ENCODE measurements around the gene ITPRIPL1.
"Not testable (repeated sequence)": the region's sequence is repeated elsewhere in the genome, so short reads cannot be mapped to it uniquely, and the experiment has no call there.

ITPRIPL1 gene, protein sequence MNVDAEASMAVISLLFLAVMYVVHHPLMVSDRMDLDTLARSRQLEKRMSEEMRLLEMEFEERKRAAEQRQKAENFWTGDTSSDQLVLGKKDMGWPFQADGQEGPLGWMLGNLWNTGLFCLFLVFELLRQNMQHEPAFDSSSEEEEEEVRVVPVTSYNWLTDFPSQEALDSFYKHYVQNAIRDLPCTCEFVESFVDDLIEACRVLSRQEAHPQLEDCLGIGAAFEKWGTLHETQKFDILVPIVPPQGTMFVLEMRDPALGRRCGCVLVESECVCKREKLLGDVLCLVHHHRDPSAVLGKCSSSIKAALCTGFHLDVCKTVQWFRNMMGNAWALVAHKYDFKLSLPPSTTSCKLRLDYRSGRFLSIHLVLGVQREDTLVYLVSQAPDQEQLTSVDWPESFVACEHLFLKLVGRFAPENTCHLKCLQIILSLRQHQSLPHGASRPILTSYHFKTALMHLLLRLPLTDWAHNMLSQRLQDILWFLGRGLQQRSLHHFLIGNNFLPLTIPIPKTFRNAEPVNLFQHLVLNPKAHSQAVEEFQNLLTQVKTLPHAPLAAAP

DNA sequence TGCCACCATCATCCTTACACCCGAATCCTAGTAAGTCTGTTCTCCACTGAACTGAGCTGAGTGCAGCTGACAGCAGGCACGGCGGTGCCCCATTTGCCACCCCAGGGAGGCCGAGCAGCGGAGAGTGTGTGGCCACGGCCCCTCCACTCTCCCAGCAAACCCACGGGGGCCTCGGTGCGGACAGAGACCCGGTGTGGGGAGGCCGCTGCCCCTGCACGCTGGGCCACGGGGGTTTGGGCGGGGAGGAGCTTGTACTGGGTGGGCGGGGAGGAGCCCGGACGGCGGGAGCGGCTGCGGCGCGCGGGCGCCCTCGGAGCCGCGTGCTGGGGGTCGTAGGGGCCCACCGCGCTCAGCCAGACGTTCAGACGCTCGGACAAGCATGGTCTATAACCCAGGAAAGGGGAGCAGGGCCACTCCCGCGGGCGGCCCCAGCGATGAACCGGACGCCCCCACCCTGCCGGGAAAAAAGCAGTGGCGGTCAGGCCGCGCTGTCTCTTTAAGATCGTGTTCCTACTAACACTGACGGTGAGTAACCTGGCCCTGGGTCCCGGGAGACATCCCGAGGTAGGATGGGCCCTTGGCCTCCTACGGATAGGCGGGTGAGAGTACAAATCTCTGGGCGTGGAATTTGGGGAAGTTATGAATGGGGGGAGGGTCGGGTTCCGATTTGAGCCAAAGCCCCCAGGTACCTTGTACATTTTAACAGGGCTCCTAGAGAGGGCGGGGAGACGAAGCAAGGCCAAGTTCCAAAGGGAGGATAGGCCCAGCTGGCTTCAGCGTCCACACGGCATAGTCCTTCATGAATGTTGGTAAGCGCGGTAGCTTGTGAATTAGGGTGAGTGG is at the start of gene ITPRIPL1:
TSS of gene ITPRIPL1 (plus strand) at position 277 of the 843 bp plus-strand sequence. CDS start at position 800, 523 bp downstream.
- no peak for DNase-seq

DNA sequence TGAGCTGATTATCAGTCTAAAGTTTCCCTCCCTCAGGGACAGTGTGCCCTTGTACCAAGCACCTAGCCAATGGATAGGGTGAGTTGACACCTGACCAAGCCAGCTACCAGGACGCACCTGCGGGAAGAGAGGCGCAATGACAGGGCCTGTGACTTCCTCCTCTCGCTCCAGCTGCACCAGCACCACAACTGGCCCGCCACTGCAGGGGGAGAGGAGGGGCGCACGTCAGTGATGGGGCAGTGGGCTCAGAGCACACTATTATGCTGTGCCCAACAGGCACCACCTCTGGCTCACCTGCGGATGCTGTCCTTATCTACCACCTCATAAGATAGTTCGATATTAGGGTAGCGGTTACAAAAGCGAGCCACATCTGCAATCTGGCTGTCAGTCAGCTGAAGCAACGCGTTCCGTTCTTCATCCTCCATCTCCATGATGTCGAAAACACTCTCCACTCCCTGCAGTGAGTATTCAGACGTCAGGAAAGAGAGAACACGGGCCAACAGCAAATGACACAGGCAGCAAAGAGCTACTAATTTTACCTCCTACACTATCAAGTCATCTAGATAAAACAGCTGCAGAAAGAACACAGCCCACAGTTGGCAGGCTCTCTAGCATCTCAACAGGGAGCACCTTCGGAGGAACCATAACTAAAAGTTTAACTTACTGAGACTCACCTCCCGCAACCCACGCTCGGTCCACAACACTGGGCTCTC is 48.2 kb upstream of the ITPRIPL1 start:
- DNase-seq: no peak

GRCh38 chr2:96287273-96287856 is 37.8 kb upstream of the ITPRIPL1 start:
- no peak for DNase-seq

GRCh38 chr2:96291751-96292150 is 33.4 kb upstream of the ITPRIPL1 start:
- no peak for DNase-seq

DNA sequence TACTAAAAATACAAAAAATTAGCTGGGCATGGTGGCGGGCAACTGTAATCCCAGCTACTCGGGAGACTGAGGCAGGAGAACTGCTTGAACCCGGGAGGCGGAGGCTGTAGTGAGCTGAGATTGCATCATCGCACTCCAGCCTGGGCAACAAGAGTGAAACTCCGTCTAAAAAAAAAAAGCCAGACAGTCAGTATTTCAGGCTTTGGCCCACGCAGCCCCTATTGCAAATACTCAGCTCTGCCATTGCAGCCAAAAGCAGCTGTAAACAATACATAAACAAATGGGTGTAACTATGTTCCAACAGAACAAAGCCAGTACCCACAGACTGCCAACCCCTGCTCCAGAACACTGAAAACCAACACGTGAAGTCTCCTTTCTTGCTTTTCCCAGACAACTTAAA is 30.8 kb upstream of the ITPRIPL1 start:
- not testable (repeated sequence) for DNase-seq

DNA sequence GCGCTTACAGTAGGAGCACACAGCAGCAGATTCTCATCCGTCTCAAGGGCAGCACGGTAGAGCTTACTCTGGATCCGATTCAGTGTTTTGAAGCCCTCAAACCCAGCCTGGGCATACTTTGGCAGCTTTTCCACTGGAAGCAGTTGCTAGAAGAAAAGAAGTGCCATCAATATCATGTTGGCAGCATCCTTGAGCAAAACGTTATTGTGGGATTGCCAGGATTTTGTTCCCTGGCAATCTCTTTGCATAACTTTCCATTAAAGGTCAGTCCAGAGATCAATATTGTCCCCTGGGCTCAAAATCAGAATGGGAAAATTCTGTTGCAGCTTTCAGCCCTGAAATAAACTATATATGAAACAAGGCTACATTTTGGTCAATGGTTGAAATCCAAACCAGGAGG is 28.2 kb upstream of the ITPRIPL1 start:
- no peak for DNase-seq

DNA sequence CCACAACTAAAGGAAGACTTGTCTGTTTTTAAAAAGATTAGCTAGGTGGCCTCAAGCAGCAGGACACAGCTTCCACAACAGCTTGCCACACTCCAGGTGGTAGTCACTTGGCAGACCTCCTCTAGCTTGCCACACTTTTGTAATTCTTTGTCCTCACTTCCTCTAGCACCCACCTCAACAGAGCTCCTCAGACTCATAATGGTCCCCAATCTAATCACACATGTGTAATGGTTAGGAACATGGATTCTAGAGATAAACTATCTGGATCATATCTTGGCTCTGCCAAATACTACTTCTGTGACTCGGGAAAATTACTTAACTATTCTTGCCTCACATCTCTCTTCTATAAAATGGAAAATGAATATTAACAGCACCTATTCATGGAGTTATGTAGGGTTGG is 23.3 kb upstream of the ITPRIPL1 start:
- peak; percentile 67 for DNase-seq

DNA sequence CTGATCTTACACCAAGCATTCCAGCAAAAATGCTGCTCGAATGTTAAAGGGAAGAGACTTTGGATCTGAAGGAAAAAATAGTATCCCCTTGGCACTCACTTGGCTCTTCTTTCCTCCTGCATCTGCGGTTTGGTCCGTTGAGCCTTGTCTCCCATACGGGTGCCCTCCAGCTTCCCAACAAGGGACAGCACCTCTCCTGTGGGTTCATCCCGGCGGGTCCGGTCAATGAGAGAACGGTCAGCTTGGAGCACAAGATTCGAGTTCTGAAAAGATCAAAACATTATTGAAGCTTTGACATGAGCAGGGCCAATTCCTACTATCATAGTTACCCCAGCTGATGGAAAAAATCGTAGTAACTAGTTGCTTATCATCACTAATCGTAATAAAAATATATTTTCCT is 20.5 kb upstream of the ITPRIPL1 start:
- DNase-seq: no peak

- peak; percentile 93 for DNase-seq
These were observed 19.8 kb upstream of the ITPRIPL1 start, which contains the start of gene SNRNP200 for GRCh38 chr2:96305091-96305978. TSS of gene SNRNP200 (minus strand) at chr2:96305546. CDS start at chr2:96305437, 109 bp downstream.

DNA sequence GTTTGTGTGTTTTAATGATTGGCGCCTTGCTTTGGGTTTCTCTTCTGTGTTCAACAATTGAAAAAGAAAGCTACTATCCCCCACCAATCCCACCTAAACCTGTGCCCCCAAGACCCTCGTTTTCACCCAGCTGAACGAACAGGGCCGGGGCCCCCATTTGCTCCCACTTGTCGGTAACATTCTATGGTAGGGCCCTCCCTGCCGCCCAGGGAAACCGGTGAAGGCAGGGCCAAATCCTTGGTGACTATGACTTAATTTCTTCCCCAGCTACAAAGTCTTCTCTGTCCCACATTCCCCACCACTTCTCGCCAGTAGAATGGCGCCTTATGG is 19.2 kb upstream of the ITPRIPL1 start:
- DNase-seq: no peak

DNA sequence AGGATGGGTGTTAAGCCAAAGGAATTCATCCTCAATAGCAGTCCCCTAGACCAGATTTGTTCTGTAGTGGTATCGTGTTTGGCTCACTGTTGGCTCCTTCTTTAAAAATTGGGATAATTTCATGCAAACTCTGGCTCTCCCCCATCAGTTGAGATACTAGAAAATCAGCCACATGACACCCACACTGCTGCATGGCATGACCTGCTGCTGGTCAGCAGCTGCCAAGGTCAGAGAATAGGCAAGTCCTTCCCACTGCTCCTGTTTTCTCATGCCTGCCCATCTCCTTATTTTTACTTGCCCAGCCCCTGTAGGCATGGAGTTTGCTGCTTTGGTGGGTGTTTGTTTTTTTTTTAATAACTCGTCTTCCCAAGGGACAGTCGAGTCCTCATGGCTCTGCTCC is 18.7 kb upstream of the ITPRIPL1 start:
- DNase-seq: peak; percentile 25

- DNase-seq: no peak
These were observed 16.9 kb upstream of the ITPRIPL1 start for GRCh38 chr2:96308248-96308647.

GRCh38 chr2:96315005-96315399 is 10.1 kb upstream of the ITPRIPL1 start:
- DNase-seq: no peak

DNA sequence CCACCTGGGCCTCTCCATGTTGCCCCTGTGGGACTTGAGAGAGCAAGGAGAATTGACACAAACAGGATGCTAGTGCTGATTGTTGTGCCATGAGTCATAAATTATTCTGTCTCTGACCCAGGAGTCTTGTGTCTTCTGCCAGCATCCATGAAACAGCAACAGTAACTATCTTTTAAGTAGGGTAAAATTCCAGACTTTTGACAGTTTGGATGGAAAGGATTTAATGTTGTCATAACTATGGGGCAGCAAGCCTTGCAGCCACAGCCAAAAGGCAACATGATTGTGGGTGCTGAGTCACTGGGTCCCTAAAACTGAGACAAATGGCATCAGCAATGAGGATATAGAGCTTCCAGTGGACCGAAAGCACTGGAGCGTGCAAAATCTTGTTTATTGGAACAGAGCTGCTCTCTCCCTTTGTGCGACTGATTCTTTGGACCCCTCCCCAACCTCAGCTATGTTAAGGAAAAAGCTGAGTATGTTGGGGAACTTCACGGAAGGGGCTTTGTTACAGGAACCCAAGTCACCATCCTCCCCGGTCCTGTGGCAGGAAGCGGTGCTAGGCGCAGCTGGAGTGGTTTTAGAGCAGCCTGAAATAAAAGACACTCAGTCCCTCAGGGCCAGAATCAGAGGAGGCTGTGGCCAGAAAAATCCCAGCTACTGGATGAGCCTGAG is 9.6 kb upstream of the ITPRIPL1 start:
- DNase-seq: no peak

DNA sequence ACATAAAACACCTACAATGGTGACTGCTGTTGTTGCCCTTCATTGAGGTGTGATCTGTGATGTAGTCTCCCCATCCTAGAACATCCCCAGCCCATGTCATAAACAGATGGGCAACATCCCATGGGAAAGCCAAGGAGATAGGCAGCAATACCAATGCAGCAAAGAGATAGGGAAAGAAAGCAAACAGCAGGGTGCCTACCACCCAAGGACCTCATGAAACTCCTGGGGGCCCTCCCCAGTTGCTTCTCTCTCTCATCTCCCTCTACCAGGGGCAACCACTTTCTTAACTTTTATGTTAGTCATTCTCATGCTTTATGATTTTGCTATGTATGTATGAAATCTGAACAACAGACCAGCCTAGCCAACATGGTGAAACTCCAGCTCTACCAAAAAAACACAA is 8.1 kb upstream of the ITPRIPL1 start:
- no peak for DNase-seq

DNA sequence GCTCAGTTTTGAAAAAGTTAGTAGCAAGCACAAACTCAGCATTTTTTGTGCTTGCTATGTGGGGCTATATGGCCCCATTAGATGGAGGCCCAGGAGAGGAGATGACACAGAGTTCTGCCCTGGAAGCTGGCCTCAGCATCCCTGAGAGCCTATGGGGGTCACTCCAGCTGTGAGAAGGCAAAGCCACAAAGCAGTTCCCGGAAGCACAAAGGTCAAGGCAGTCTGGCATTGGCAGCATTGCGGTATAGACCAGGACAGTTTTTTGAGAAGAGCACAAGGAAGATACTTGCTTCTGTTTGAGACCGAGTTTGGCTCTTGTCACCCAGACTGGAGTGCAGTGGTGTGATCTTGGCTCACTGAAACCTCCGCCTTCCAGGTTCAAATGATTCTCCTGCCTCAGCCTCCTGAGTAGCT is 7.5 kb upstream of the ITPRIPL1 start:
- DNase-seq: no peak

- DNase-seq: no peak
These were observed 6.4 kb upstream of the ITPRIPL1 start for GRCh38 chr2:96318723-96319122.

DNA sequence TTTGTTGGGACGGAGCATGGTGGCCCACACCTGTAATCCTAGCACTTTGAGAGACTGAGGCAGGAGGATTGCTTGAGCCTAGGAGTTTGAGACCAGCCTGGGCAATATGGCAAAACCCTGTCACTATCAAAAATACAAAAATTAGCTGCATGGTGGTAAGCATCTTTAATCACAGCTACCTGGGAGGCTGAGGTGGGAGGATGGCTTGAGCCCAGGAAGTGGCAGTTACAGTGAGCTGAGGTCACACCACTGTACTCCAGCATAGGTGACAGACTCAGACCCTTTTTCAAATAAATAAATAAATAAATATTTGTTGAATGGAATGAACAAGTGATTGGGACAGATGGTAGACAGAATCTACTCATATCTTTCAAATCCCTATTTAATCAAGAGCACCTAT is 5.7 kb upstream of the ITPRIPL1 start:
- no peak for DNase-seq

GRCh38 chr2:96320326-96320725 is 4.8 kb upstream of the ITPRIPL1 start:
- no peak for DNase-seq

- DNase-seq: no peak
These were observed 4.1 kb upstream of the ITPRIPL1 start for GRCh38 chr2:96320728-96321622.

Data from hematopoietic multipotent progenitor cell treated with erythropoietin and hydrocortisone succinate and interleukin-3 and kit ligand, for 8 days (in vitro differentiated cells).